RPMI7951 (cell line): ENCODE data around the gene GLO1. TPM values are rescaled to one million over a fixed set of nuclear protein-coding genes. Genes with fewer than 3 reads are reported as not detected.

Experiments
- DNase-seq: peaks from one replicate; pipeline ENCODE4 v3.0.0-alpha.2; 2012; ENCODE audit warnings: low read depth
- total RNA-seq: library from RNA; depleted of rRNA; stranded (reverse); fragments of >200 nt; shearing (Covaris generic); gene quantifications from 2 replicates; pipeline ENCODE4 v1.2.3, GENCODE V29; 2014

The GLO1 gene
- total RNA-seq, 1 experiment from 2014 or later = 263 TPM

DNA sequence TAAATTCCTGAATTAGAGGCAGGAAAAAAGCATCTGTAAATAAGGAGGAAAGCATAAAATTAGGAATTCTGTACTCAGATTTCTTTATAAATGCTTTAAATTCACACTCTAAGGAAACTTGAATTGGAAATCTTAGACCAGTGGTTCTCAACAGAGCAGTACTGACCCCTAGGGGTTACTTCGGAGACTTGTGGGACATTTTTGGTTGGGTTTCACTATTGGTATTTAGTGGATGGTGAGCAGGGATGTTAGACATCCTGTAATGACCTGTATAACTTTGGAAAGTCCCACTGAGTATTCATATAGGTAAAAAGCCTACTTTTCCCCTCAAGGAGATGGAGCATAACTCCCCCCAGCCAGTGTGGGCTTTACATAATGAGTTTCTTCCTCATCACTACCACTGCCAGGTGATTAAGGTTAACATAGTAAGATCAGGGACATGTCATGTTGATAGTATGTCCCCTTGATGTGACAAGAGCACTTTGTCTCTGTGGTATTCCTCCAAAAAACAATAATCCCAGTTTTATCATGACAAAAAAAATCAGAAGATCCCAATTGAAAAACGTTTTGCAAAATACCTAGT, 31.0 kb downstream of the GLO1 start:
- DNase-seq = peak; percentile 52

DNA sequence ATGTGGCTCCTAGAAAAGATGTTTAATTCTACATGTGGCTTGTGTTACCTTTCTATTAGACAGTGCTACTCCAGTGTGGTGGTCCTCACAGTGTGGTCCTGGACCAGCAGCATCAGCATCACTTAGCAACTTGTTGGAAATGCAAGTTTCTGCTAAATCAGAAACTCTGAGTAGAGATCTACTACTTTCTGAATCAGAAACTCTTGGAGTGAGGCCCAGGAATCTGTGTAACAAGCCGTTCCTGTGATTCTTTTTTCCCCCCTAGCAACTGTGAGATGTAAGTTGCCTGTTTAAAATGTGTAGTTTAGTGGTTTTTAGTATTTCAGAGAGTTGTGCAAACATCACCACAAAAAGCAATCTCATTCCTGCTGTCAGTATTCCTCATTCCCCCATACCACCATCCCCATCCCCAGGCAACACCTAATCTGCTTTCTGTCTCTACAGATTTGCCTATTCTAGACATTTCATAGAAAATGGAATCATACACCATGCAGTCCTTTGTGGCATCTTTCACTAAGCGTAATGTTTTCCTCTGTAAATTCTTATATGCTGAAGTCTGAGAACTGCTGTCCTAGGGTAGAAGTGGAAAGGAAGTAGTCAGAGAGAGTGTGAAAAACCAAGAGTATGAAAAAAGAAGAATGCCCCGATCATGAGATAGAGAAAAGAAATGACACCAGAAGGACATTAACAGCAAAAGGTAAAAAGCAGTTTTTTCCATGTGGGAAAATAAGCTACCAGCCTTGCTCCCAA, 44.4 kb downstream of the GLO1 start:
- no peak for DNase-seq

DNA sequence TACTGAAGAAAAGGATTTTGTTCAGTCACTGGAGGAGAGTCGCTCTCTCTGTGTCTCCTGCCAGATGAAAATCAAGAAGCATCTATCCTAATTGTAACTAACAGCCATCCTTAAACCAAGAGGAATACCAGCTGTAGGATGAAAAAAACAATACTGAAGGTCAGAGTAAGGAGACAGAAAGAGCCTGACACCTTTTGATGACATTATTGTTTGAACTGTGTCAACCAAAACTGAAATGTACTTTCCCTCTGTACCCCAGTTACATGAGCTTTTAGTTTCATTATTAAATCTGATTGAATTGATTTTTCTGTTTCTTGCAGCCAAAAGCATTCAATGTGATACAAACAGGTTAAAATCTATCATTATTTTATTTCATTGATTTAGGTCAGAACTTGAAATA, 46.0 kb downstream of the GLO1 start:
- DNase-seq = no peak

DNA sequence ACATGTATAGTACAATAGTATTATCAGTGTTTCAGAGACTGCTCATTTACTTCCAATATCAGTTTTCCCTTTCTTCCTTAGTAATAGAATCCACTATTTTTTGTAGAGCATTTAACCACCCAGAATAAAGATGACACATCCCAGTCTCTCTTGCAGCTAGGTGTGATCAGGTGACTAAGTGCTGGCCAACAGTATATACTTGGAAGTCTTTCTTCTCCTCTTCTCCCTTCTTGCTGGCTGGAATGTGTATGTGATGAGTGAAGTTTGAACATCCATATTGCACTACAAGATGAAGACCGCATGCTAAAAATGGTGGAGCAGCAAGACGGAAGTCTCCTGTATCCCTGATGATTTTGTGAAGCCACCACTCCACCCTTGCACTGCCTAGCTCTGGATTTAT, 48.7 kb downstream of the GLO1 start:
- DNase-seq = no peak

DNA sequence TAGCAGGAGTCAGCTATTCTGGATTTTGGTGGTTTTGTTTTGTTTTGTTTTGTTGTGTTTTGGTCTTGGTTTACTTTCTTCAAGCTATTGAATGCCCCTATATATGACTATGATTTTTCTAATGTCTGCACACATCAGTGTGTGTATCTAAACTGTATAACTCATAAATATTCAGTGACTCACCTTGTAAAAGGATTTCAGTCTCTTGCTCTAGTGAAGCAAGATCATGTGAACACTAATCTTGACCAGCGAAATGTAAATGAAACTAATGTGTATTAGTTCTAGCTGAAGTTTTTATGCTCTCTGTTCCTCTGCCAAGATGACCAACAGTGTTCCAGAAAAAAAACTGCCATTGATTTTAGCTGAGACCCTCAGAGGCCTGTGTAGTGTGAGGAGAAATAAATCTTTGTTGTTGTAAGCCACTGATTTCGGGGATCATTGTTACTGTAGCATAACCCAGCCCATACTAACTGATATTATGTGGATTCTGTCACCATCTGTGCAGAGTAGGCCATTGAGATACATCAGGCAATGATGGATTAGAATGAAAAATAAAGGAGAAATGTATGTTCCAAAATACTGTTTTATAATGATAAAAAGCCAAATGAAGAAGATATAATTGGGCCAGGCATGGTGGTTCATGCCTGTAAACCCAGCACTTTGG, 51.7 kb downstream of the GLO1 start:
- no peak for DNase-seq

DNA sequence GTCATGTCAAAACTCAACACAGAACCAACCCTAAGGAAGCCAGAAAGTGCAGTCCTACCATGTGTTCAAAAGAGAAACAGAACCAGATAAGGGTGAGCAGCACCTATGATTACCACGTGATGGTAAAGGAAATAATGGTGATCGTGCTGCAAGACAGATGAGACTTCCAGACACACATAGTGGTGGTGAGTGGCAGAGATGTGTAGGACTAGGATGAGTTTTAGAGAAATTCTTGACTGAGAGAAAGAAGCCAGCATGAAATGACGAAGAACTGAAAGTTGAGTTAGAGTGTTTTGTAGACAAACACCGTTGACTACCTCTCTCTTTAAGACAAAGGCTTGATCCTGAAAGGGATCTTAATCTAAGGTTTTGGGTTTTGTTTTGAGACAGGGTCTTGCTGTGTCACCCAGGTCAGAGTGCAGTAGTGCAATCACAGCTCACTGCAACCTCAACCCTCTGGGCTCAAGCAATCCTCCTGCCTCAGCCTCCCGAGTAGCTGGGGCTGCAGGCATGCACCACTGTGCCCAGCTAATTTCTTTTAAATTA, 52.7 kb downstream of the GLO1 start:
- no peak for DNase-seq

DNA sequence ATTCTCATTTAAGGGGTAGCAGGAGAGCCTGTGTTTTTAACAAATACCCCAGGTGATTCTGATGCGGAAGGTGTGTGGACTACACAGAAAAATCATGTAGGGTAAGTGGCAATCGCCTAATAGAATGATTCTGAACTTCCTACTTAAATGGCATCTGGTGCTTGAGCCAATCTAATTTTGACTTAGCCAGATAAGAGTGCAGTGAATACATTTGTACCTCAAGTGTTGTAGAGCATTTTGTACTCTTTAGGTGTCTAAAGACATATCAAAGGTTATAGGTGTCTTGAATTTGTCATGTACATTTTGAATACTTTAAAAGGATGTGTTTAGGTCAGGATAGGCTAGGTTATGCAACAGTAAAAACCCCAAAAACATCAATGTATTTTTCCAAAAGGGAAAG, 53.2 kb downstream of the GLO1 start:
- DNase-seq = no peak

DNA sequence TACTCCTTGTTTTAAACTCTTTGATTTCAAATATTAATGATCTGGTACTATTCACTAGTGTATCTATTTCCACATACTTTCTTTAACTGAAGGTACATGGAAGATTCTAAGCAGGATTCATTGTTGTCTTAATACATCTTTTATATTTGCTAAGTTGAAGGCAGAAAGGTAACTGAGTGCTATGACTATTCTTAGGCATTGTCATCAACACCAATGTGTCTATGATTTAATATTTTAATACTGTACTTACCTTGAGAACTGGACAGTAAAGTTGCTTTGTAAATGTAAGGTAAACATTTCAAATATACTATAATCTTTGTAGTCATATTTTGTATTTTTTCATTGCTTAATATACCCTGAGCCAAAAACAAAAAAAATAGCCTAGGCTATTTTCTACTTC, 54.3 kb downstream of the GLO1 start:
- DNase-seq = no peak

DNA sequence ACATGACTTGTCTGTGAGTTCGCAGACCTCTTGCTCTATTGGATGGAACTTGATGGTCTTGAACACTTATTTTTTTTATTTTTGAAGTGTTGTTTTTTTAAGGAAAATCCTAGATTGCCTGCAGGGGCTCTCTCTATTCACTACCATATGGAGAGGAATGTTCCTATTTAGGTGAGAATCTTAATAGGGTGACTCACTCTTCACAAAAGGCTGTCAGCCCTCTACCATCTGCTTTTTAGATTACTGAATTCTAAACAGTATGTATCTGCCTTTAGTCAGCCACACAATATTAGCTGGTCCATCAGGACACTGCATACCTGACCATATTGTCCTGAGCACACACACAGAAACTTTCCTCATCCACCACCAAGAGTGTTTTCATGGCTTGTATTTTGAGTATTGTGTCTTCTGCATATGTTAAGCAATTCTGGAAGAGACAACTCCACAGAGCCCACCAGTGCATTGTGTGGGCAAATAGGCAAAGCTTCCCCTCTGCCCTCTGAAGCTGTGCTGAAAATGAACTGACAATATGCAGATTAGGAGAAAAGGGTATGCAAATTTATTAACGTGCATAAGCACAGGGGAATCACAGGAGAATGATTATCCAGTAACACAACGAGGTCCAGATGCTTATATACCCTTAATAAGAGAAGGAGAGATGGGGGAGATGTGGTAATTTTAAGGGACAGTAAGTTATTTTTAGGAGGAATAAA, 56.6 kb downstream of the GLO1 start:
- DNase-seq = peak; percentile 39

DNA sequence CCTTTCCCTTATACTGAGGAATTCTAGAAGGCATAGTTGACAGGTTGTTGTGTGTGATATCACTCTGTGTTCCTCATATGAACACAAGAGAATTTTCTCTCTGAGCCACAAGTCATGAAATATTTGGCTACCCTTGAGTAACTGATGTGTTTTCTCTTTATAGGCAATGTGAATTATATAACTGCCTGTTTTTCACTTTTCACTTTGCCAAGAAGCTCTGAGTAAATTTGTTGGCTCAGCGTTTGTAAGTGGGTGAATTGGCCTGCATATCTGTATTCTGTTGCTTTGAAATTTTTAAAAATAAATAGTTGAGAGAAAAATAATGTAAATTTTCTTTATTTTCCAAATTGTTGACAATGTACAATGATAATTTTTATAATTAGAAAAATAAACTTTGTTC, 58.0 kb downstream of the GLO1 start:
- no peak for DNase-seq

DNA sequence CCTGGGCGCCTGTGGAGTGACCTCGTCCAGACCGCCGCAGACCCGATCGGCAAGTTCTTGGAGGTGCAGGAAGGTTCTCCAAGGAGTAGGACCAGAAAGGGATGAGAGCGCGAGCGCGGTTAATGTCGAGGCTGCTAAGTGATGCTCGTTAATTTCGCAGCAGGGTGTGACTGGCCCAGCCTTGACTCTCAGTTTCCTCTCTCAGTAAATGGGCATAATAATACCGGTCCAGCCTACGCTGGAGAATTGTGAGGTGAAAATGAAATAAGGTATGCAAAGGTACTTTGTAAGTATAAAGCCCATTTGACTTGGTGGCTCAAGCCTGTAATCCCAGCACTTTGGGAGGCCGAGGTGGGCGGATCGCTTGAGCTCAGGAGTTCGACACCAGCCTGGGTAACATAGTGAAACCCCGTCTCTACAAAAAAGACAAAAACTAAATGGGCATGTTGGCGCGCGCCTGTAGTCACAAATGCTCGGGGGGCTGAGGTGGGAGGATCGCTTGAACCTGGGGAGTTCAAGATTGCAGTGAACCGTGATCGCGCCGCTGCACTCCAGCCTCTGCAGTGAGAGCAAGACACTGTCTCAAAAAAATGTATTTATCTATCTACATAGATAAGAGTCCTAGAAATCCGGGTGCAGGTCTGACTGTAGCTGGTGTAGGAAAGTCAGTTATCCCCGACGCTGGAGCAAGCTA, 62.6 kb downstream of the GLO1 start:
- DNase-seq = no peak

DNA sequence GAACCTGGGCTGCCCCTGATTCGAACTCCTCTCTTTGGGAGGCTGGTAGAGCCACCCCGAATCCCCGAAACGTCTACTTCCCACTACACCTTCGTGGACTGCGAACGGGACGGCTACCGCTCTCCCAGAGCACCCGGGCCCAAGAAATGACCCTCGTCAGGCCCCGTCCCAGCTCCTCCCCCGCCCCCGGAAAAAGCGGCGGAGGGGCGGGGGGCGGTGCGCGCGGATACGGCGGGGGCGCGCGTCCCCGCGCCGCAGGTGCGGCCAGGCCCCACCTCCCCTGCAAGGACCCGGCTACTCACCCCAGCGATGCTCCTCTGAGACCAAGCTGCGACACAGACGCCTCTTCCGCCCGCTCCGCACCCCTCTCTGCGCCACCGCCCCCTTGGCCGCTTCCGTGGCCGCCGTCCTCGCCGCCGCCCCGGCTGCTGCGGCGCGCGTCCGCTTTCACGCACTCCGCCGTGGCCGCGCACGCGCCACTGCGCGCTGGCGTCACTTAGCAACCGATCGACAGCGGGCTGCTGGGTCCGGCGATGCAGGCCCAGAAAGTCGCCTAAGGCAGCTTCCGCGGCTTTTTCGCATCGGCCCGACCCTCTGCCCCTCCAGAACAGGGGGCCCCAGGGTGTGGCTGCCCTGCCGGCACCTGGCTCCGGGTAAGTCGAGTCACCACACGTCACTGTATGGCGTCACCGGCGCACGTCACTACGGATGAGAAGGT, 63.3 kb downstream of the GLO1 start, which contains the start of gene BTBD9:
Gene BTBD9, minus strand, starts transcription at position 432 of the 718 bp plus-strand sequence.
- peak; percentile 81 for DNase-seq

DNA sequence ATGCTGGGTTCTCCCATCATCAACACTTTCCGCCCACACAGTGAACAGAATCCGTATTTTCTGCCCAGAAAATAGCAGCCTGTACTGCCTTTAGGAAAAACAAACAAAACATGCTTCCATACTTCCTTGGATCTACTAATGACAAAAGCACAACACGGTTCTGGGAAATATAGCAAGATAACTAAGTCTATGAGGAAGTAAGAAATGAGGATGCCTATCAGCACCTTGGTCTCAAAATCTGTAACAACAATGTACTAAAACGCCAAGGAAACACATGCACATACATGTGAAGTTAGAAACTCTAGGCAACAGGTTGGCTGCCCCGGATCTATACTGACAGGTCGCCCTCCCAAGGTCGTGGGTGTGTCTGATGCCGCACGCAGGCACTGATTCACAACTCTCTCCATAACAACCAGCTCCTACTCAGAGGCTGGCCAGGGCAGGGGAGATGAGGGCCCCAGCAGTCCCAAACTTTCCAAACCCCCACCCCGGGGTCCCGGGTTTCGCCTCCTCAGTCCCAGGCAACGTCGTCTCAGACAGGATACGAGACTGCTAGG, 63.9 kb downstream of the GLO1 start:
- DNase-seq = peak; percentile 34

DNA sequence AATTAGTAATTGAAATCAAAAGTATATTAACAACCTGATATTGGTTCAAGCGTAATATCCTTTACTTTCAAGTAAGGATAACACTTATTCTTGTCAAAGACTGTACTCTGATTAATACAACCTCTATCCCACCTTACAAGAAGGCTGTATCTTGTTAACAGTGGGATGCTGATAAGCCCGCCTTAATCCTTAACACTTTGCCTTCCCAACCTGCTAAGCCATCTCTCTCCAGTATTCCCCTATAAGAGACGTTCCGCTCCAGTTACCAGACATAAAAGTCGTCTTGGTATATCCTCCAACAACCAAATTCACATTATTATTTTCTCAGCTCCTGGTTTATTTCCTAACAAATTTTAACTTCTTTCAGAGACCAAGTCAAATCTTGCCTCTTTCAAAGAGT, 65.2 kb downstream of the GLO1 start:
- no peak for DNase-seq

DNA sequence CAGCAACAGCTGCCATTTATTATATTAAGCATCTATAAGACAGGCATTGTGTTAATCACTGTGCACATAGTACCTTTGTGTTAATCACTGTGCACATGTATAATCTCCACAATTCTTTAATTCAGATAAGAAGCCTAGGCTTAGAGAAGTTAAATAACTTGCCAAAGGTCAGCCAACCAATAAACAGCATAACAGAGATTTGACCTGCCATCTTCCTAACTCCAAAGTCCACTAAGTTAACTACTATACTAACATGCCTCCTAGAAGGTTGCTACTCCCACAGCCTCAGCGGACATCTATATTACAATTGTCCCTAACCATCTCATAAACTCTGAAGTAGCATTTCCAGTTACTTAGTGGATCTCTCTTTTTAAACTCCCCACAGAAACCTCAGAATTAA, 66.9 kb downstream of the GLO1 start:
- DNase-seq = no peak

DNA sequence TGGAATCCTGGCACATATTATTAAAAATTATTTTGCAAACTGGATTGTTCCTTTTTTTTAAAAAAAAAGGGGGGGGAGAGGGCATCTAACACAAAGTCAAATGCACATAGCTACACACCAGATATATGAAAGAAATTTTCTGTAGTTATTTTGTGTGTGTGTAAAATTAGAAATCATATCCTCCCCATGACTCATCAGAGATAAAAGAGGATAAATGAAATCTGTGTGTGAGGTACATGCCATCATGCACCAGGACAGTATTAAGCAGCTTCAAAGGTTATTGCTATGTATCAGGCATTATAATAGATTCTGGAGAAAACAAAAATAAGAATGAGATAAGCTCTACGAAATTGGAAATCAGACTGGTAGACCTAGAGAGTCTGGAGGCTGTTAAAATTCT, 68.4 kb downstream of the GLO1 start:
- DNase-seq = peak; percentile 4

DNA sequence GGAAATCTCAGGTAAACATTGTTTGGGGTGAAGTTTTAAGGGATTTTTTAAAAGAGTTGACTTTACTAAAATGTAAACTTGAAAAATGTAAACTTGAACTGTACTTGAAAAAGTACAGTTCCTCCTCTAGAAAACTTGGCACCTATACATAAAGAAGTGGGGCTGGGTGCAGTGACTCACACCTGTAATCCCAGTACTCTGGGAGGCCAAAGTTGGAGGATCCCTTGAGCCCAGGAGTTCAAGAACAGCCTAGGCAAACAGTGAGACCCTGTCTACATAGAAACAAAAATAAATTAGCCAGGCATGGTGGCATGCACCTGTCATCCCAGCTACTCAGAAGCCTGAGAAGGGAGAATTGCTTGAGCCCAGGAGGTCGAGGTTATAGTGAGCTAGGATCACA, 70.5 kb downstream of the GLO1 start:
- no peak for DNase-seq

DNA sequence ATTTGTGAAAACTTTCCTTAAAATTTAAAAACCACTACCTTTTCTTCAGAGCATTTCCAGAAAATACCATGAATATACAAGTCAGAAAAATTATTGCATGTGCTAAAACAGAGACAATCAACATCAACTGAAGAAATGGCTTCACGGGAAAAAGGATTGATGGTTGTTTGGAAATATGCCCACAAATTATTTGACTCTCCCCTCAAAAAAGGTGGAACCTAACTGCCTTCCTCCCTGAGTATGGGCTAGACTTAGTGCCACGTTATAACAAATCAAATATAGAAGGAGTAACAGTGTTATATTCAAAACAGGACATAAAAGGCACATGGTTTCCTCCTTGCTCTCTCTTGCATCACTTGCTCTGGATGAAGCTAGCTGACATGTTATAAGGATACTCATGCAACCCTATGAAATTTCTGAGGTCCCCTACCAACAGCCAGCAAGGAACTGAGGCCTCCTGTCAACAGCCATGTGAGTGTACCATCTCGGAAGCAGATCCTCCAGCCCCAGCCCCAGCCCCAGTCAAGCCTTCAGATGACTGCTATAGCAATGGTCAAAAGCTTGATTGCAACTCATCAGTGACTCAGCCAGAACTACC, 71.7 kb downstream of the GLO1 start:
- no peak for DNase-seq
